Activated CD4-positive, alpha-beta T cell treated with anti-CD3 and anti-CD28 coated beads, Interleukin-2, amount 50 U/mL, for 48 hours (primary cell): Measurements from ENCODE around the gene PML.

Source experiments
- DNase-seq, 2 experiments: peaks; one replicate each; pipeline ENCODE4 v3.0.0-alpha.2; 2020

PML gene

DNA sequence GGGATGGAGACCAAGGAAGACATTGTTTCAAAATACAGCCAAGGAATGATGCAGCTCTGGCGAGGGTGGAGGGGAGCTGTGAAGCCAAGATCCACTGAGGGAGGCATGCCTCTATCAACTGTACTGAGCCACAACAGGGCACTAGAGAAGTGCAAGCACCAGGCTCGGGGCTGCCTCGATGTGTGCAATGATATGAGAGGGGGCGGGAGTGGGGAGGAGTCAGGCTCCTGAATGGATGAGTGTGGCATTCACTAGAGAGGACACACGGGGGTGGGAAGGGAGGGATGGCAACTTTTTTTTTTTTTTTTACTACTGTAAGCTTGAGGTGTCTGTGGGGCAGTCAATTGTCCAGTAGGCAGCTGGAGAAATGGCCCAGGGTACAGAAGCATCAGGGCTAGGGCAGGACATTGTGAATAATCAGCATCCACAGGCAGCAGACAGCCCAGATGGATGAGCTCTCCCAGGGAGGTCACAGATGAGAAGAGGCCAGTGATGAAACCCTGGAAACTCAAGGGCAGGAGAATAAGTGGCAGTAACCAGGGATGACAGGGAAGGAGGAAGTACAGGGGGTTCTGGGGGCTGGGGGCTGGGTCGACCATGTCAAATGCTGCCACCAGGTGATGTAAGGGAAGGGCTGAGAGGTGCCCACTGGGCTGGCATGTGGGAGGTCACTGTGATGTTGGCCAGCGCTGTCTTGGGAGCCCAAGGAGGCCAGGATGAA is 8.3 kb upstream of the PML start:
- DNase-seq: no peak

DNA sequence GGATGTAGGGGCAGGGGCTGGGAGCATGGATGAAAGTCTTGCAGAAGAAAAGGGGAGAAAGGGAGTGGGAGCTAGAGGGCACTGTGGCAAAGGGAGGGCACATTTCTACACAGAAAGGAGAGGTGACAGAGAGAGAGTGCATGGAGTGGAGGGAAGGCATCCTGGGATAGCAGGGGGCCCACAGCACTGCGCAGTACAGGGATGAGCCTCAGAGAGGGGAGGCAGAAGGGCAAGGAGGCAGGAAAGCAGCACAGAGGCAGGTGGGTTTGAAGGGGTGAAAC is 7.8 kb upstream of the PML start:
- no peak for DNase-seq

DNA sequence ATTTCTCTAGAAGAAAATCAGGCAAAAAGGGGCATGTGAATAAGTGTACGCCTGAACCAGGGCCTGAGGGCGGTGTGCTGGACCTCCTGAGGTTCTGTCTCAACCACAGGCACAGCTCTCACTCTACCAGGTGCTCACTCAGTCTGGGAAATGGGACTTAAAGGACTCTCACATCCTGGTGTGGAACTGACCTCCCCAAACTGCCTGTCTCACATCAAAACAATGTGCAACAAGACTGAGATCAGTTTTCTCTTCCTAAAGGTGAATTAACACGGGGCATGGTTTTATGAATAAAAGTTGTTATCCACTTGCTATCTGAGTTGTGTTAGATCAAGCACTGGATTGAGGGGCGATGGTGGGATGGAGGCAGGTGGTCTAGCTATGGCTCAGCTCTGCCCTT is 7.3 kb upstream of the PML start:
- DNase-seq: no peak

DNA sequence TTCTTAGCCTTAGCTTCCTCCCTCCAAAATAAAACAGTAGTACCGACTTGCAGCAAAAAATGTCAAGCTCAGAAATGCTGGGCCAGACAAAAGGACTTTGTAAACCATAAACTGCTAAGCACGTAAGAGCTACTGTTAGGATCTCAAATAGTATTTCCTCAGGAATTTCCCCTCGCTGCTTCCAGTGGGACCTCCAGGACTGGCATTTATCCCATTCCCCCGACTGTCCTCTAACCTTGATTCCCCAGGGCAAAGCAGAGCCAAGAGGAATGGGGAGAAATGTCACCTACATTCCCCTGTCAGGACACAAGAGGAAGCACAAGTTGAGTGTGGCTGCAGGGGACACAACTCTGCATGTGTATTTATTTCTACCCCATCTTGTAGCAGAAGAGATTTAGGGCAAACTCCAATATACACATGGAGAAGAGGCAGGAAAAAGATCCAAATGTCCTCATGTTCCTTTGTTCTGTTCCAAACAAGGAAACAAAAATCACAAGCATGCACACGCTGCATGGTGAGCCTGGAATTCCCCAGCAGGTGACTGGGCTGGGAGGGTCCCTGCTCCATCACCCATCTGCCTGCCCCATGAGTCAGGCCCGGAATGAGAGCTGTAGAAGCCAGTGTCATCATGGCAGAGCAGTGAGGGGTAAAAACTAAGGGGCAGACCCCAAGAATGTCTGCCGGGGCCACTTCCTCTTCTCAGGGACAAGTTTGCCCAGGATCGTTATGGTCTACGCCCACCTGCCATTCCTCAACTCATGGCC is 6.7 kb upstream of the PML start:
- no peak for DNase-seq

DNA sequence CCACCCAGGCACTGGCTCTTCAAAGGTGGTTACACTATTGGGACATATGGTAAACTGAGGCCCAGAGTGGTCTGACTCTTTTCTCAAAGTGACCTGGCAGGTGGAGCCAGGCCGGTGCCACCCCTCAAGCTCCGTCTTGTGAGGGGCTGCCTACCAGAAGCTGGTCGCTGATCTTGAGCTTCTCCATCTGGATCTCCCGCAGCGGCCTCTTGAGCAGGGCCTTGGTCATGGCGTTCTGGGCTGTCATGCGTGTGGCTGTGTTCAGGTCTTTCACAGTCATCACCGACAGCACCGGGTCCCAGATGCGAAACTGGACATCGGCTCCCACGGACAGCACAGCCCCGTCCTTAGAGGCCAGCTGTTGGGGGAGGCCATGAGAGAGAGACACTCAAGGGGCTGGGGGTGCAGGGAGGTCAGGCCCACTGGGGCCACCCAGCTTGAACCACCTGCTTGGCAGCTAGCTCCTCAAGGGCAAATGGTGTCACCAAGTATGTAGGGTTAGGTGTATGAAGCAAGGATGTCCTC is 6.0 kb upstream of the PML start:
- DNase-seq: no peak

DNA sequence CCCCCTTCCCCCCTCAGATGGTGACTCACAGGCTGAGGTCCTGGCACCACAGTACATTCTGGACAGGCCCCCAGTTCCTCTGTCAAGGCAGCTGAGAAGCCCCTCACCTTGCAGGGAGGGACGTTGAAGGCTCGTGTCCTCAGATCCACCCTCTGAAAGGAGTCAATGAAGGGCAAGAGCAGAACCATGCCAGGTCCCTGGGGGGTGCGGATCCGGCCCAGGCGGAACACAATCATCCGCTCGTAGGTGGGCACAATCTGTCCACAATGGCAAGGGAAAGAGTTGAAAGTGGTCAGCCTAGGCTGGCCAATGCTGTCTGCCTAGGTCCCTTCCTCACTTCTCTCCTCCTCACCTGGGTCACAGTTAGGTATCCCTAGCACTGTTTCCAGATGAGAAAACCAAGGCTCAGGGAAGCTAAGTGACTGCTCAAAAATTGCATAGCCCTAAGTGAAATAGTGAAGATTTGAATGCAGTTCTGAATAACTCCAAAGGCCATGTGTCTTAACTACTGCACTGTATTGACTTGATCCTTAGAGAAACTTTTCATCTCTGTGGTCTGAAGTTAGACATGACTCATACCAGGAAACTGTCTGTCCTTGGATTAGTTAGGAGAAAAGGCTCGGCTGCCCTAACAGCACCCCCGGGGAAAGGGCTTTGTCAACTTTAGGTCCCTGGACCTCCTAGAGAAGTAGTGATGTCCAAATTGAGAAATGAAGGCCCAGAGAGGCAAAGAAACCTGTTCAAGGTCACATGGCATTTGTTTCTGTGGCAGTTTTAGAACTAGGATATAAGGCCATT is 5.3 kb upstream of the PML start:
- no peak for DNase-seq

DNA sequence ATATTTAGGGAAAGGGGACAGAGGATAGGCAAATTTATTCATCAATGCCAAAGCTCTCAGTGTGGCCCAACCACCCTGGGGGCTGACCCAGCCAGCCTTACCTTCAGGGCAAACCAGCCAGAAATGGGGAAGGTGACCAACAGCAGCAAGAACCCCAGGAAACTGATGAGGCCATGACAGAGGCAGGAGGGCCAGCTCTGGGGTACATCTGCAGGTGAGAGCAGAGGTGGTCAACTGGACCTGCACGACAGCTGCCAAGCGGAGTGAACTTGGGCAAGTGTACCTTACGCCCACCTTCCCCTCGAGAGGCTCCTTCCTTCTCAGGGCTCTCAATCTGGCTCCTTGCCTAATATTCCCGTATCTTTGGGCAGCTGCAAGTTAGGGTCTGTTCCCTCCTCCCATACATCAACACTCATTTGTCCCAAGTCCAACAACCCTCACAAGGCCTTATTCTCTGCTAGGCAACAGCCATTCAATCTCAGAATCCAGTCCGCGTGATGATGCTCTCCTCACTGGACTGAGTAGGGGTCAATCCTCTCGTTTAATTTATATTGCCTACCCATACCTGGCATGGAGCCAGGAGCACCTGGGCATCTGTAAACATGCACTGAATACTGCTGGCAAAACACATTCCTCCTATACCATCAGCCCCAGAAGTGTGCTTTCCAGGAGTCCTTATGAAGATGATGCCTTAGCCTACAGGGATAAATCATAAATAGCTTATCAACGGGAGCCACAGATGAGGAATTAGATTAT is 4.1 kb upstream of the PML start:
- no peak for DNase-seq

DNA sequence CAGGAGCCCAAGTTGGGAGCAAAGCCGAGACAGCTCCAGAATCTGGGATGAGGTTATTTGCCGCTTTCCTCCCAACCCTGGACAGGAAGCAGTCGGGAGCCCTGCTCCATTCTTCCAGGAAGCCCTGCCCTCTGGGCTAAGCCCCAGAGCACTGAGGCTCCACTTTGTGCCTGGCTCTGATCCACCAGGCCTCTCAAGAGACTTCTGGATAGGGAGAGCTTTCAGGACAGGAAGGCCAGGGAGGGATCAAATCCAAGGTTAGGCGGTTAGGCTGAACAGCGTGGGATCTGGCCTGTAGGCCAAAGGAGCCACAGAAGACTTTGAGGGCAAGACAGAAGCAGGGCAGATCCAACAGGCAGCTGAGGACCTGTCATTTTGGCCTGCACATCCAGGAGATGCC is 3.3 kb upstream of the PML start:
- no peak for DNase-seq

DNA sequence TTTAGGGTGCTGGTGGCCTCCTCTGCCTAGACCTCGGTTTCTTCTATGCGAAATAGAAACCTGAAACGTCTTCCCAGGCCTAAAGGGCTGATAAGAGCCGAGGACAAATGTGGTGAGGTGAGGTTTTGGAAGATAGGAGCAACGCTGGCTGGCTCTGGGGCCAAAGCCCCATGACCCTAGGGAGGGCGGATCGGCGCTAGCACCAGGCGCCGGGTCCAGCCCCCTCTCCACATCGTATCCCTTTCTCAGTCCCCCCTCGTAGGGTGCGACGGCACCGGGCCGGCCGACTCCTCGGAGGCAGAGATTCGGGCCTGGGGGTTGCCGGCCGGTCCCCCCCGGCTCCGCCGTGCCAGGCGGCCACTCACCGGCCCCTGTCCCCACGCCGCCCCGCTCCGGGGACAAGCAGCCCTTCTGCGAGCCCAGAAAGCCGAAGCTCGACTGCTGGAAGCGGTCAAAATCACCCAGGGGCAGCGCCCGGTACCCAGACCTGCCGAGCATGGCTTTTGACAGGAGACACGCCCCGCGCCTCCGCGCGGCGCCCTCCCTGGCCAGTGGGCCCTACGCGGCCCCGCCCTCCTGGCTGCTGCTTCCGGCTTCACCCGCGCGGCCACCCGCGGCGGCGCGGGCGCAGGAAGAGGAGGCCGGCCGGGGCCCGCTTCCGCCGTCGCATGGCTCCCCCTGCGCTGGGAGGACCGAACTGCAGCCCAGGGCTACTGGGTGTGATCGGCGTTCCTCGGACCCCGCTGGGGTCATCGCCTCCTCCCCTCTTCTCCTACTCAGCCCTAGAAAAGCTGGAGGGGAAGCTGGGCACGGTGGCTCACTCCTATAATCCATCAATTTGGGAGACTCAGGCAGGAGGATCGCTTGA is 2.6 kb upstream of the PML start, which contains the start of gene STOML1:
STOML1 (minus strand) TSS at position 570 of the 868 bp plus-strand sequence; CDS start at position 498, 72 bp downstream.
- DNase-seq: peak; percentile 97

DNA sequence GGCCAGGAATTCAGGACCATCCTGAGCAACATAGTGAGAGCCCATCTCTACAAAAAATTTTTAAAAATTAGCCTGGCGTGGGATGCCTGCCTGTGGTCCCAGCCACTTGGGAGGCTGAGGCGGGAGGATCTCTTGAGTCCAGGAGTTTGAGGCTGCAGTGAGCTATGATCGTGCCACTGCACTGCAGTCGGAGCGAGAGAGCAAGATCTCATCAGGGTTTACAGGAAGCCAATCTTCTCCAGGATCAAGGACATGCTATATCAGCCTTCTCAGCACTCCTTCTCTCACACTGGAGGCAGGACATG is 2.0 kb upstream of the PML start:
- no peak for DNase-seq

DNA sequence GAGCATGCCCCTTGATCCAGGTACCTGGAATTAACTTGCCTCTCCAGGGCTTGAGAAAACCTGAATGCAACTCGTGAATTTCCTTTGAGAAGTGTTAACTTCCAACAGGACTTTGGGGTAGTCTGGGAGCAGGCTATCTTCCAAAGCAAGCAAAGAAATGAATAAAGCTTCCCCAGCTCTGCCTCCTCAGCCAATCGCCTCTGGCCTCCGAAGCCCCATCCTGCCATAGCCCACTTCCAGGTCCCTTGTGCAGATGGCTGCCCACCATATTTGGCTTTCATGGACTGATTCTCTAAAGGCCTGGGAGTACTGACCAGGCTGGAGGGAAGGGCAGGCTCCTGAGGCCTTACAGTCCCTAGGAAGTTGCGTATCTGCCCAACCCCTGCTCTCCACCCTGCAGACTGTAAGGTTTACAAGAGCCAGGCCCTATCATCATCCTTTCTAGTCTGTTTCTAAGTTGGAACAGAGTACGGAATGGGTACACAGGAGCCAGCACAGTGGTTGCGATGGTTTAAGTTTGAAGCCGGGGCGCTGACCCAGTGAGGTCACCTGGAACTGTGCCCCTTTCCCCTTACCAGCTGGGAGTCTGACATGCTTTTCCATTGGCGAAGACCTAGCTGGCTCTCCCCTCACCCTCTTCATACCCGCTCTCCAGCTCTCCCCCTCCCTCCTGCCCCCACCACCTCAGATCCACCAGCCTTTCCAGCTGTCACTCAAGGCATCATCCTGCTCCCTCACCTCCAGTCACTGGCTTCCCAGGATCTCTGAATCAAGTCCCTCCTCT is 1.1 kb upstream of the PML start:
- DNase-seq: no peak

DNA sequence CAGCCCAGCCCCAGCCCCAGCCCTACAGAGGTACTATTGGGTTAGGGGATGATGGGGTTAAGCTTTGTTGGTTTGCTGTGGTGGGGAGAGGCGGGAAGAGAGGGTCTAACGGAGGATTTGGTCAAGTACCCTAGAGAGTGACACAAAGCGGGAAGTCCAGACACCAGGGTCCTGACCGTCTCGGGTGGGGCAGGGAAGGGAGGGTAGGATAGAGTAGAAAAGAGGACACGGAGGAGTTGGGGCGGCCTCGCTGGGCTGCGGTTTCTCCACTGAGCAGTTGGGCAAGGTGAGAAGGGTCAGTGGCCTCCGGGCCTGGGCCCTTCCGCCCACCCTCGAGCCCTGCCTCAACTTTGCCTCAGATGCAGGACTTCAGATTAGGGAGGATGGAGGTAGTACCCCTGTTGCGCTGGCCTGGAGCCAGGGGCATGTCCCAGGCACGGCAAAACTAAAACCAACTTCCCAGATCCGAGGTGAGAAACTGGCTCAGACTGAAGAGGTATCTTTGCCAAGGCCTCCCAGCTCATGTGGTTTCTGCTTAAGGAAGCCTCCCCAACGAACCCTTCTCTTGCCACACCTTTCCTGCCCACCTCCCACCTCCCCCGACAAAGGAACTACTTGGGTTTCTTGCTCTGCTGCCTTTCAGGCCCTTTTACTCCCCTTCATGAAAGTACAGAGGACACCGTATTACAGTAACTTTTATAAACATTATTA is 551 bp downstream of the PML start:
- peak; percentile 18 to 26 for DNase-seq

DNA sequence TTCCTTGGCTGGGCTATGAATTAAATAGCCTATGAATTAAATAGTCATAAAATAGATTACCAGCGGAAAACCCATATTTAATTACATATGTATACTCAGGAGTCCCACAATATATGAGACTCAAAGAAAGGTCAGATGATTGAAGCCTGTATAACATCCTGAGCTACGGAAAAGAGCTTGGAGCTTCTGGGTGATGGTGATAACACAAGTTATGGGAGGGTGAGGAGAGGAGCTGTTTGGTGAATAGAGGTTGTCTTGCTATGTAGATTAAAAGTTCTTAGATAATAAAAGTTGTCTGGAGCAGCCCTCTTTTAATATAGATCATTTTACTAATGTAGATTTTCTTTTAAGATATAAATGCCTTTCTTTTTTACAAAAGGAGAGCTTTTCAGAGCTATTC is 1.8 kb downstream of the PML start:
- DNase-seq: no peak

DNA sequence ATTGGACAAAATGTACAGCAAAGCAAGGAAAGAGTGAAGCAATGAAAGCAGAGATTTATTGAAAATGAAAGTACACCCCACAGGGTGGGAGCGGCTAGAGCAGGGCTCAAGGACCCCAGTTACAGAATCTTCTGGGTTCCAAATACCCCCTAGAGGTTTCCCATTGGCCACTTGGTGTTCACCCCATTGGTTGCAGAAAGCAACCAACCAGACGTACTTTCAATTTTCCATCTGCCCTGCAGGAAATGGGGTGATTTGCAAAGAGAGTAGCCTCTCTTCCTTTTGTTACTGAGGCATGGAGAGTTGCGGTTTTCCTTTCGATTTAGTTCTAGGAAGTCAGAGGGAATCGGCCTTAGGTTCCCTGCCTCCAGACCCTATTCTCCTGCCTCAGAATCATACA is 2.4 kb downstream of the PML start:
- DNase-seq: no peak

DNA sequence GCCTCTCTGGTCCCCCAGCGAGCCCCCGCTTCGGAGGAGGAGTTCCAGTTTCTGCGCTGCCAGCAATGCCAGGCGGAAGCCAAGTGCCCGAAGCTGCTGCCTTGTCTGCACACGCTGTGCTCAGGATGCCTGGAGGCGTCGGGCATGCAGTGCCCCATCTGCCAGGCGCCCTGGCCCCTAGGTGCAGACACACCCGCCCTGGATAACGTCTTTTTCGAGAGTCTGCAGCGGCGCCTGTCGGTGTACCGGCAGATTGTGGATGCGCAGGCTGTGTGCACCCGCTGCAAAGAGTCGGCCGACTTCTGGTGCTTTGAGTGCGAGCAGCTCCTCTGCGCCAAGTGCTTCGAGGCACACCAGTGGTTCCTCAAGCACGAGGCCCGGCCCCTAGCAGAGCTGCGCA is 3.5 kb downstream of the PML start:
- DNase-seq: no peak

DNA sequence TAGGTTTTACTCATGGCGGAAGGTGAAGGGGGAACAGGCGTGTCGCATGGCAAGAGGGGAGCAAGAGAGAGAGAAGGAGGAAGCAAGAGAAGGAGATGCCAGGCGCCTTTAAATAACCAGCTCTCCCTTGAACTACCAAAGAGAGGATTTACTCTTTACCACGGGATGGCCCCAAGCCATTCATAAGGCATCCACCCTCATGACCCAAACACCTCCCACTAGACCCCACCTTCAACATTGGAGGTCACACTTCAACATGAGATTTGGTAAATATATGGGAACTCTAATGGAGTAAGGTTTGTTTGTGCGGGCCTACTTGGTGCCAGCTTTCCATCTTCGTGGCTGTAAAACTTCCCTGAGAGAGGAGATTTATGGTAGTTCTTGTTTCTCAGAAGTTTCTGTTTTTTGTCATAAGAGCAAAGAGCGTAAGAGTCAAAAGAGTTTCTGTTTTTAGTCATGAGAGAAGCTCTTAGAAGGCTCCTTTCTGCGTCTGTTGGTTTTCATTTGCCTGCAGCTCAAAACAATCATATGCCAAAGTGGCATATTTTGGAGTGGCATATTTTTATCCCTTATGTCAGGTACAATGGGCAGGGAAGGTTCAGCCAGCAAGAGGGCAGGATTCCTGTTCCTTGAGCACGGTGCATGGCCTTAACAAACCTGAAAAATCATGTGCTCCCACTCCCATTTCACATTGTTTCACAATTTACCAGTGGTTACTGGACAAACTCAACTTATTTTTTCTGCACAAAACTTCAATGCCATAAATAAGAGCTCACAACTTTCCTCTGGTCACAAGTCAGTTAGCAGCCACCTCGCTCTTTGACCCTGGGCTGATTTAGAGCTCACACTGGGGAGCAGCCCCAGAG is 12.5 kb downstream of the PML start:
- DNase-seq: peak in 1 of 2 experiments; percentile 19

DNA sequence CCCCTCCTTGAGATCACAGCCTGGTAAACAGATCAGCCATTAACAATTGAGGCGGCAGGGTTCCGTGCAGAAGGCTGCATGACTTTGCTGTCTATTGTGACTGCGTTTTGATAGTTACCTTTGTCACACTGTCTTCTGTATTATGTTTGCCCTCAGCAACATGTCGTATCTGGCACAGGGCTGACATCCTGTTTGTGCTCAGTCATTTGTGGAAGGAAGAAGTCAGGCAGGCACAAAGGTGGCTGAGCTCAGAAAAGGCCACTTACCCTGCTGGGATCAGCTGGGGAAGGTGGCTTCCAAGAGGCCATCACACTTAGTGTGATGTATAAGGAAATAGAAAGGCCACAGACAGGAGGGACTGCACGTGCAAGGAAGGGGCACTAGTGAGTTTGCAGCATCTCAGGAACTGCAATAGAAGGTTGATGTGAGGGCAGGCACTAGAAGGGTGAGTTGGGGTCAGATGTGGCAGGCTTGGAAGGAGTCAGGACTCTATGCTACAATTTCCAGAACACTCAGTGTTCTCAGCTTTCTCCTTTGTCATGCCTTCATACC is 13.4 kb downstream of the PML start:
- peak in 1 of 2 experiments; percentile 27 for DNase-seq

DNA sequence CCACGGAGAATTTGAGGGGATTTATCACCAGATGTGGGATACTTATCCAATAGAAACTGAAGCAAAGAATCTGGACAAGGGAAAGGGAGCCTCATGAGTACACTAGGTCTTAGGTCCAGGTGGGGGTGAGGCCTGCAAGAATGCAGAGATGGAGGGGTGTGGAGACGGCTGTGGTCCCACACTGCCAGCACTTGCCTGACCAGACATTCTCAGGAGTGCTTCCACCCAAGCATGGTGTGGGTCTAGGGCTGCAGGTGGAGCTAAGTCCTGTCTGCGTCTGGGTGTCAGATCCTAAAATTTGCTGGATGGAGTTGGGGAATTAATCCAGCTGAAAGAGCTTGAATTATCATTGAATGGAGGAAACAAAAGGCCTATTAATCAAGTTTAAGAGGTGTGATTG is 14.4 kb downstream of the PML start:
- DNase-seq: no peak

DNA sequence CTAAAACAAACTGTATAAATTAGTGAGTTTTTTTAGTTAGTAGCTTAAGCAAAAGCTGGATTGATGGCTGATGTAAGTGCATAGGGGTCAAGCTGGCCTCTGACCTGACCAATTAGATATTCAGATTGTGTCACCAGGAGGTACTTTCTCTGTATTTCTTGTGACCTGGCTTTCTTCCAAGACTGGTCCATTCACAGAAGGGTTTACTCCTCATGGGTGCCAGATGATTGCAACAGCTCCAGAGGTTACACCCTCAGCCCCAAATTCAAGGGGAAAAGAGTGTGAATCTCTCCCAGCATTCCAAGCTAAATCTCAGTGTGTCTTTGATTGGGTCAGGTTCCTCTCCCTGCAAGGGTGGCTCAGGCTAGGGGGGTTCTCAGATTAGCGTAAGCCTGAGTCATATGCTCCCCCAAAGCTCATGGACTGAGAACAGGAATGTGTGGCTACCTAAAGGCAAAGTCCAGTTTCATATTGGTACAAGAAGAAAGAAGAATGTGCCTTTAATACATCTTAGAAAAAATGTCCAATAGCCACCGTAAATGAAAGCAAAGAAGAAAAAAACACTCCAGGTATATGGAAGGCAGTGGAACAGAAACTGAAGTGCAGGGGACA is 16.5 kb downstream of the PML start:
- no peak for DNase-seq
